SU-DHL-6 (cell line): ENCODE measurements around the gene TNIP1.
A peak's percentile ranks its signal among the peaks of the same experiment; 100 is the strongest.

Experiments used
- H2AFZ ChIP-seq: fragments of 200-600 bp; sonication (generic); 2 replicates; pipeline ENCODE4 v1.6.1; 2014; ENCODE audit warnings: low read depth, mild to moderate bottlenecking, moderate library complexity, mixed read lengths, antibody characterized with exemption, low read length; ENCODE audit not compliant: severe bottlenecking
- H3F3A ChIP-seq: fragments of 200-600 bp; shearing (Covaris generic); 2 replicates; pipeline ENCODE4 v1.6.0; 2016; ENCODE audit warnings: antibody characterized with exemption, mild to moderate bottlenecking; ENCODE audit not compliant: insufficient read depth
- H3K27ac ChIP-seq: fragments of 200-600 bp; sonication (generic); 2 replicates; pipeline ENCODE4 v1.5.1; 2016; ENCODE audit warnings: low read depth, mild to moderate bottlenecking, low read length, moderate library complexity, mixed read lengths
- H3K27me3 ChIP-seq: fragments of 200-600 bp; sonication (generic), shearing (Covaris generic); 2 replicates; pipeline ENCODE4 v1.6.0; 2014; ENCODE audit warnings: mild to moderate bottlenecking, low read length
- H3K36me3 ChIP-seq: fragments of 200-600 bp; sonication (generic); 2 replicates; pipeline ENCODE4 v1.6.1; 2014; ENCODE audit warnings: mild to moderate bottlenecking, low read length, mixed read lengths
- H3K4me2 ChIP-seq: fragments of 300-600, 200-600 bp; shearing (Covaris generic), sonication (generic); 2 replicates; pipeline ENCODE4 v1.6.0; 2014; ENCODE audit warnings: low read length, low read depth, mild to moderate bottlenecking; ENCODE audit not compliant: poor library complexity, severe bottlenecking
- H3K4me3 ChIP-seq: fragments of 200-600 bp; sonication (generic); 2 replicates; pipeline ENCODE4 v1.5.1; 2014; ENCODE audit warnings: antibody characterized with exemption, low read length, mild to moderate bottlenecking, mixed read lengths; ENCODE audit not compliant: insufficient read depth, poor library complexity, severe bottlenecking
- H3K79me2 ChIP-seq: fragments of 200-600 bp; sonication (generic); 2 replicates; pipeline ENCODE4 v1.6.1; 2014; ENCODE audit warnings: mild to moderate bottlenecking, low read length, moderate library complexity; ENCODE audit not compliant: insufficient read depth
- H3K9ac ChIP-seq: fragments of 200-600 bp; sonication (generic); 2 replicates; pipeline ENCODE4 v1.7.0; 2014; ENCODE audit warnings: mild to moderate bottlenecking, low read length
- H3K9me2 ChIP-seq: fragments of 200-600 bp; sonication (generic); replicated peaks from 2 replicates; pipeline ENCODE4 v1.6.1; 2014; ENCODE audit warnings: low read length; ENCODE audit not compliant: insufficient read depth
- H3K9me3 ChIP-seq: fragments of 200-600 bp; sonication (generic); 2 replicates; pipeline ENCODE4 v1.6.1; 2014; ENCODE audit warnings: low read length, mixed read lengths; ENCODE audit not compliant: insufficient read depth
- H4K20me1 ChIP-seq: fragments of 200-600 bp; sonication (generic); 2 replicates; pipeline ENCODE4 v1.6.1; 2014; ENCODE audit warnings: low read depth, mild to moderate bottlenecking, antibody characterized with exemption, low read length, moderate library complexity, mixed read lengths
- EZH2phosphoT487 ChIP-seq: fragments of 200-600 bp; sonication (generic), shearing (Covaris generic); conservative IDR thresholded peaks from 2 replicates; pipeline ENCODE4 v1.6.1; 2018; ENCODE audit warnings: mild to moderate bottlenecking, antibody characterized with exemption, low read length, moderate library complexity, mixed read lengths
- TF ChIP-seq, protein P1 (sequence below): fragments of 200-600 bp; sonication (generic); IDR thresholded peaks from one replicate; pipeline ENCODE4 v1.5.1; 2017; ENCODE audit warnings: antibody characterized with exemption, mild to moderate bottlenecking, low read length, moderate library complexity; ENCODE audit not compliant: insufficient read depth, poor library complexity, severe bottlenecking

The TNIP1 gene

DNA sequence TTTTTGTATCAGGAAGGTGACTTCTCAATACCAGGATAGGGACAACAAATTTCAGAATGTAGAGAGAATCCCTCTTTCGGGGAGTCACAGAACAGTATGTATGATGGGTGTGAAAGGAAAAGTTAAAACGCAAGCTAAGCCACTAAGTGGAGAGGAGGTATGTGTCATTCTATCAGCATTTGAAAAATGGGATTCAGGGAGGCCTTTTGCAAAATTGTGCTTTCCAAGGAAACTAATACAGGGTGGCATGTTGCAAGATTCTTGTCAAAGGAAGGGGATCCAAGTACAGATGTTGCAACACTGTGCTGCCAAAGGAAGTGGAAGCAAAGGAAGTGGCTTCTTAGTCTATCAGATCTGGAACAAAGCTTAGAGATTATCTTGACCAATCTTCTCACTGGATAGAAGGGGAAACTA, 12.6 kb upstream of the TNIP1 start:
- TF ChIP-seq EZH2phosphoT487, result no peak
- TF ChIP-seq, protein P1, sequence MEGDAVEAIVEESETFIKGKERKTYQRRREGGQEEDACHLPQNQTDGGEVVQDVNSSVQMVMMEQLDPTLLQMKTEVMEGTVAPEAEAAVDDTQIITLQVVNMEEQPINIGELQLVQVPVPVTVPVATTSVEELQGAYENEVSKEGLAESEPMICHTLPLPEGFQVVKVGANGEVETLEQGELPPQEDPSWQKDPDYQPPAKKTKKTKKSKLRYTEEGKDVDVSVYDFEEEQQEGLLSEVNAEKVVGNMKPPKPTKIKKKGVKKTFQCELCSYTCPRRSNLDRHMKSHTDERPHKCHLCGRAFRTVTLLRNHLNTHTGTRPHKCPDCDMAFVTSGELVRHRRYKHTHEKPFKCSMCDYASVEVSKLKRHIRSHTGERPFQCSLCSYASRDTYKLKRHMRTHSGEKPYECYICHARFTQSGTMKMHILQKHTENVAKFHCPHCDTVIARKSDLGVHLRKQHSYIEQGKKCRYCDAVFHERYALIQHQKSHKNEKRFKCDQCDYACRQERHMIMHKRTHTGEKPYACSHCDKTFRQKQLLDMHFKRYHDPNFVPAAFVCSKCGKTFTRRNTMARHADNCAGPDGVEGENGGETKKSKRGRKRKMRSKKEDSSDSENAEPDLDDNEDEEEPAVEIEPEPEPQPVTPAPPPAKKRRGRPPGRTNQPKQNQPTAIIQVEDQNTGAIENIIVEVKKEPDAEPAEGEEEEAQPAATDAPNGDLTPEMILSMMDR, result no peak
- Histone ChIP-seq H3K9ac (peak overlapping the region; percentile 34), H3K9me3 (no peaks in the 10 kb centered on the region), H2AFZ (no peak overlapping the region), H3K27ac (peak overlapping the region; percentile 51), H3K4me3 (no peak overlapping the region), H3K27me3 (no peaks in the 10 kb centered on the region), H3K9me2 (no peaks in the 10 kb centered on the region), H3K4me2 (peak overlapping the region; percentile 46), H3K36me3 (no peaks in the 10 kb centered on the region), H3K79me2 (no peaks in the 10 kb centered on the region), H3F3A (no peaks in the 10 kb centered on the region), H4K20me1 (no peaks in the 10 kb centered on the region)

- peak overlapping the region; percentile 46 for H3K4me2 ChIP-seq
- H3K27me3 ChIP-seq, result no peaks in the 10 kb centered on the region
- H3F3A ChIP-seq, result no peaks in the 10 kb centered on the region
- H2AFZ ChIP-seq, result no peak overlapping the region
- H4K20me1 ChIP-seq, result no peaks in the 10 kb centered on the region
- no peaks in the 10 kb centered on the region for H3K9me2 ChIP-seq
- no peaks in the 10 kb centered on the region for H3K9me3 ChIP-seq
- H3K9ac ChIP-seq, result peak overlapping the region; percentile 34; the same call in 1 of the 2 replicates
- no peak overlapping the region for H3K4me3 ChIP-seq
- H3K79me2 ChIP-seq, result no peaks in the 10 kb centered on the region
- H3K36me3 ChIP-seq, result no peaks in the 10 kb centered on the region
- H3K27ac ChIP-seq, result peak overlapping the region; percentile 51; the same call in 1 of the 2 replicates
- no peak for TF ChIP-seq EZH2phosphoT487
- TF ChIP-seq, protein P1, result no peak
Measured at GRCh38 chr5:151092762-151093161, 11.9 kb upstream of the TNIP1 start.

DNA sequence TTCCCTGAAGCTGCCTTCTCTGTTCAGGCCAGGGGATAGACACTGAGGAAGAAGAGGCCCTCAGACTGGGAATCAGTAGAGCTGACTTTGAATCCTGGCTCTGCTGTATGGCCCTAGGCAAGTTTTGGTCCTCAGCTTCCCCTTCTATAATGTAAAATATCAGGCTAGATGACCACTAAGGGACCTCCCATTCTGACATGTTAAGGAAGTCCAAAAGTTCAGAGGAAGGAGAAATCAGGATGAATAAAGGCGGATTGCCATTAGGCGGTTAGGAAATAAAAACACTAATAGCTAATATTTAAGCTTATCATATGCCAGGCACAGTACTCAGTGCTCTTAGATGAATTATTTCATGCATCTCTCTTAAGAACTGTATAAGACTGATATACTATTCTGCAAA, 8.9 kb upstream of the TNIP1 start:
- Histone ChIP-seq H3K79me2 (peaks cover 21% of the 10 kb centered on the region), H3K27ac (no peak overlapping the region), H3F3A (0 out of 2 replicates have a peak, but pooled peaks cover 2% of the 10 kb centered on the region), H3K9me2 (no peaks in the 10 kb centered on the region), H2AFZ (no peak overlapping the region), H3K36me3 (no peaks in the 10 kb centered on the region), H3K9me3 (no peaks in the 10 kb centered on the region), H3K27me3 (no peaks in the 10 kb centered on the region), H3K4me2 (no peak overlapping the region), H3K9ac (no peak overlapping the region), H4K20me1 (no peaks in the 10 kb centered on the region), H3K4me3 (no peak overlapping the region)
- TF ChIP-seq, protein P1, result no peak
- no peak for TF ChIP-seq EZH2phosphoT487

- H3K79me2 ChIP-seq, result peaks cover 22% of the 10 kb centered on the region
- no peaks in the 10 kb centered on the region for H4K20me1 ChIP-seq
- H3K9me2 ChIP-seq, result no peaks in the 10 kb centered on the region
- H3K27ac ChIP-seq, result no peak overlapping the region
- no peaks in the 10 kb centered on the region for H3K9me3 ChIP-seq
- no peak overlapping the region for H3K4me3 ChIP-seq
- no peak overlapping the region for H3K4me2 ChIP-seq
- no peaks in the 10 kb centered on the region for H3K27me3 ChIP-seq
- H2AFZ ChIP-seq, result no peak overlapping the region
- H3F3A ChIP-seq, result peaks cover 5% of the 10 kb centered on the region; the same call in 1 of the 2 replicates
- H3K36me3 ChIP-seq, result no peaks in the 10 kb centered on the region
- H3K9ac ChIP-seq, result no peak overlapping the region
- TF ChIP-seq, protein P1, result no peak
- no peak for TF ChIP-seq EZH2phosphoT487
Measured at GRCh38 chr5:151088986-151089385, 8.2 kb upstream of the TNIP1 start.
